Activated CD8-positive, alpha-beta memory T cell treated with anti-CD3 and anti-CD28 coated beads, Interleukin-2, amount 50 U/mL, for 24 hours (primary cell): ENCODE measurements around the gene ADARB2.

Experiments used
- DNase-seq: peaks from one replicate; pipeline ENCODE4 v3.0.0-alpha.2; 2020; ENCODE audit errors: extremely low read depth

ADARB2 gene

GRCh38 chr10:1527951-1528350, 209.4 kb downstream of the ADARB2 start:
- no peak for DNase-seq

GRCh38 chr10:1526436-1527055, 210.8 kb downstream of the ADARB2 start:
- DNase-seq: no peak

GRCh38 chr10:1525354-1526162, 211.8 kb downstream of the ADARB2 start:
- no peak for DNase-seq

DNA sequence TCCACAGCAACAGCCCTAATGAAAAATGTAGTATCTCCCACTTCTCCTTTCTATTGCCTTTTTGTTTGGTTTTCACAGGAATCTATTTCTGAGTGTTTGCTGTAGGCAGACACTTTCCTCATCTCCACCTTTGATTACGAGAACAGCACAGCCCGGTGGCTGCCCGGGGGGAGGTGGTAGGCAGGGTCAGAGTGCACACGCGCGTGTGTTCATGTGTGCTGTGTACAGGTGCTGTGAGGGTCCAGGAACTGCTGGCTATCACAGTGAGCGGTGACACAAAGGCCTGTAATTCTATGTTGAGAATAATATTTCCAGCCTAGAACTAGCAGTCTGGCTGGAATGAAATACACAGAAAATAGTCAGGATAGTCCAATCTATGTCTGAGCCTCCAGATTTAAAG, 212.8 kb downstream of the ADARB2 start:
- DNase-seq: no peak

DNA sequence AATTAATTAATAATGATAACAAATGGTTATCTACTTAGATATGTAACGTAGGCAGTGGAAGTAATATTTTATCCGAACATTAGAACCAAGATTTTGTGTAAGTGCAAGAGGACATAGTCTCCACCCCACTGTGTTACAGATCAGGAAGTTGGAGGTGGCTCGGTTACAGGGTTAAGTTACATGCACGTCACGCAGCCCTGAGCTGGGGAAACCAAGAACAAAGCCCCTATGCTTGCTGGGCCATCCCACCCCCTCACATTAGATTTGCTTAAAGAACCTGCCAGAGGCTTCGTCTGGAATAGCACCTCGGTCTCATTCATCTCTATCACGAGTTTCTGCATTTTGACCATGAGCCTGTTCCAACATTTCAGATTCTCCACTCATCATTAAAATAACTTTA, 214.1 kb downstream of the ADARB2 start:
- no peak for DNase-seq

- no peak for DNase-seq
These were observed 215.1 kb downstream of the ADARB2 start for GRCh38 chr10:1522237-1522636.

GRCh38 chr10:1521741-1522140, 215.6 kb downstream of the ADARB2 start:
- no peak for DNase-seq

GRCh38 chr10:1520909-1521565, 216.3 kb downstream of the ADARB2 start:
- no peak for DNase-seq

DNA sequence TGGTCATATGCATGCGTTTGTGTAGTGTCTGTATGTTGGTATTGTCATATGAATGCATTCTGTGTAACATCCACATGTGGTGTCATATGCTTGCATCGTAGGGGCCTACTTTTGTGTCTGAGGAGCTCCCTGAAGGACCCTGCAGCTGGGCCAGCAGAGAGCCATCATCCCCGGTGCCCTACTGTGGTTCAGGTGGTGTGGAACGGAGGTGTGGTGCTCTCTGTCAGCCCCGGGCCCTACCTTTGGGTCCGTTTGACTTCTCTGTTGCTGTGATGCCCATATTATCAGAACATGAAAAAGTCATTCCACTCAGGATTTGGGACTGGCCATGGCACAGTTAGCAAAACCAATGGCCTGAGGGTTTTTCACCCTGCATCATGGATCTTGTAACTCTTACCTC, 217.9 kb downstream of the ADARB2 start:
- DNase-seq: no peak

DNA sequence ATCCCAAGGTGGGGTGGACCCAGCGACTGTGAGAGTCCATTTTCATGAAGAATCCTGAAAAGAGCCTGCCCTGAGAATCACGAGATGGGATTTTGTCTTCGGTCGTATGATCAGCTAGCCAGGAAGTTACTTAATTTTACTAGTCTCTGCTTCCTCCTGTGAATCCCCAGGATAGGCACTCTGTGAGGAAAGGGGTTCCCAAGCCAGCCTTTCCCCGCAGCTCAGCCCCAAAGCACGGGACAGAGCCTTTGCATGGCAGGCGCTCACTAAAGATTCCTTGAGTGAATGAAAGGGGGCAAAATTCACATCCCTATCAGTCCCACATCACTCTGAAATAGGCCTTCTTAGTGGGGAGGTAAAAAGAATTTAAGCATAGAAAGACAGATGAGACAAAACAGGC, 219.6 kb downstream of the ADARB2 start:
- DNase-seq: no peak

DNA sequence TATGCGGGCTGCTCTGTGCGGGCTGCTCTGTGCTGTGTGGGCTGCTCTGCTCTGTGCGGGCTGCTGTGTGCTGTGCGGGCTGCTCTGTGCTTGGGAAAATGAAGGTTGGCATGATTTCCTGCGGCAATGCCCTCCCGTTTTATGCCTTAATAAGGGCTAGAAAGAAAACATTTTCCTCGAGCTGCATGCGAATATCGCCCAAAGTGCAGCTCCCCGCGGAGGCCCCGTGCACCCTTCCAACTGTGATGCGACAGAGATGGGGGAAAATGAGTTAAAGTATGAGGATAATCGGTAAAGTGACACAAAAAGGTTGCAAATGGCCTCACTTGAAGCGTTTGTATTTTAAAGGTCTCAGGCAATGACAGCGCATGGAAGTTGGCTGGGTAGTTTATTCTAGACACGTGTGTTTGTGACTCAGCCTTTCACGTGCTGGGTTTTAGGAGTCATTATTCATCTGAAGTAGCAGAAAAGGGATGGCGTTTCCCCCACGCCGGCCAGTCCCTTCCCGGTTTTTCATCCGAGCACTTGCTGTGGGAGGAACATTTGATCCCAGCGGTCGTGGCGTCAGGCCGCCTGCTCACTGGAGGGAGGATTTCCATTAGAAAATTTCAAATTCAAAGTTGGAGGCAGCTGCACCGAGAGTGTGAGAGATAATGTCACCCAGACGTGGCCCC, 220.7 kb downstream of the ADARB2 start:
- no peak for DNase-seq

DNA sequence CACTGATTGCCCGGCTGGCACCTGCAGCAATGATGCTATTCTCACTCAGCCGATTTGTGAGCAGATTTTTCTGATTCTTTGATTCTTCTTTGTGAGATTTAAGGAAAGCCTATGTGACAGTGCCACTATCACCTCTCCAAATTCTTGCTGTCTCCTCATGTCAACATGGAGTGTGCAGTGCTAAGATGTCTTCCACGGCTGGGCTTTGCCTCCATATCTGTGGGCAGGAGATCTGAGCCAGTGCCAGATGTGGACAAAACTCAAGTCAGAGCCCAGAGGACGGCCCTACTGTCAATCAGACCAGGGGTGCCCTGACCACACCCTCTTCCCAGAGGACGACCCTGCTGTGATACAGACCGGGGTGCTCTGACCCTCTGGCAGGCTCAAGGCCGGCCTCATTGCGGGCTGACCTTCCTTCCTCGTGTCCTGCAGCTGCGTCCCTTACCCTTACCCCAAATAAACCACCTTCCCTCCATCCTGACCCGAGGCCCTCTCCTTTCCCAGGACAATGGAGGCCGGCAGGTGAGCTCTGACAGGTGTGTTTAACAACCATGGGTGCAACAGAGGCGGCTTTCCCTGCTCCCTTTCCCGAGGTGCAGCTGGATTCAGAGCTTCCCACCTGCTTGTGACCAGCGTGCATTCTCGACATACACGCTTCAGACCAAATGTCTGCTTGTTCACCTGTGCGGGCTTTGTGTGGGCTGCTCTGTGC, 221.4 kb downstream of the ADARB2 start:
- DNase-seq: no peak

DNA sequence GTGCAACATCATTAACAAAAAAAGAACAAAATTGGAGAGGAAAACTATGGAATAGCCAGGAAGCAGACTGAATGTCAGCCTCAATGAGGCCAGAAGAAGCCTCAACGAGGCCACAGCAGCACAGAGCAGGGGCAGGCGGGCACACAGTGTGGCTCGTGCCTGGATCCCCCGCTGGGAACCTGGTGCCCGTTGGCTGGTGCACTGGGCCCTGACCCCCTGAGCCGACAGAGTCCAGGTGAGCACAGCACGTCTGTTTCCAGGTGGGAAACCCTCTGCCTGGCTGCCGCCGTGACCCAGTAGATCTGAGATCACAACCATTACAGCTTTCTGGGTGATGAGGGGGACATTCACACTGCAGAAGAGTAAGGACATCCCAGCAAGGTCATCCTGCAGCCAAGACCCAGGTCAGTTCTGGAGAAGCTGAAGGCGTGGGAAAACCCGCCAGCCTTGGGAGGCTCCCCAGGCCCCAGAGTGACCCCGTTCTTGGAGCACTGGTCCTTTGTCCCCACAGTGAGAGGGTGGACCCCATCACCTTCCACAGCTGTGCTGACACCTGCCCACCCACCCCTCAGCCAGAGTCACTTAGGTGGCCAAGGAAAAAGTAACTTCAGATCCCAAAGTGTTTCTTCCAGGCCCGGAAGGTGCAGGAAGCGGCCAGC, 222.1 kb downstream of the ADARB2 start:
- DNase-seq: no peak

DNA sequence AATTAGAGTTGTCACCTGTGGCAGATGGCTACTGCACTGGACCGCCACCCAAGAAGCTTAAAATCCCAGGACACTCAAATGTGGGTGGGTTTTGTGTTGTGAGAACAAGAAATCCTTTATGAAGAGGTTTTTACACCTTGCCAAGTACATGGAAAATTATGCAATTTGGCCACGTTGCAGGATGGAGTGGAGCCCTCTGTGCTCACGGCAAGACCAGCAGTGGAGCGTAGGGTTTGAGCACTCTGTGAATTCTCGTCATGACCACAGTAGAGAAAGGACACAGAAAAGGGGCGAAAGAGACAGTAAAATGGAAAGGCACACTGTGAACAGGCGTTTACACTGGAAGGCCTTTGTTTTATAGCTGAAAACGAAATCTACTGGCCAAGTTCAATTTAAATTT, 222.6 kb downstream of the ADARB2 start:
- DNase-seq: no peak

- DNase-seq: no peak
These were observed 224.1 kb downstream of the ADARB2 start for GRCh38 chr10:1513221-1513620.

- no peak for DNase-seq
These were observed 228.3 kb downstream of the ADARB2 start for GRCh38 chr10:1509011-1509530.

GRCh38 chr10:1508096-1508495, 229.2 kb downstream of the ADARB2 start:
- no peak for DNase-seq

DNA sequence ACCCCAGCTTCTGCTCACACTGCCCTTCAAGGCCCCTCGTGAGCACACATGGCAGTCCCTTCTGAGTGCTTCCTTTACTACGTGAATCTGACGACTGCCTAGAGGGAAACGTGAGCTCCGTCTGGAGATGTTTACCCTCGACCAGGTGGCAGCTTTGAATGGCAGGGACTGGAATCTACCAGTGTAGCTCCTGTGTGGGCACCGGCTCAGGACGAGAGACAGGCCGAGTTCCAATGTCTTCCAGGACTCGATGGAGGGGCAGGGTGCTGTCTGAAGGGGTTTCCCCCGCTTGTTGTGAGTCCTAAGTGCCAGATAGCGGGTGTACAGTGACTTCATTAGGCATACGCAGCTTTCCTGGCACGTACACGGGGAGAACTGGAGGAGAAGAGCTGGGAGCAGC, 229.9 kb downstream of the ADARB2 start:
- no peak for DNase-seq

DNA sequence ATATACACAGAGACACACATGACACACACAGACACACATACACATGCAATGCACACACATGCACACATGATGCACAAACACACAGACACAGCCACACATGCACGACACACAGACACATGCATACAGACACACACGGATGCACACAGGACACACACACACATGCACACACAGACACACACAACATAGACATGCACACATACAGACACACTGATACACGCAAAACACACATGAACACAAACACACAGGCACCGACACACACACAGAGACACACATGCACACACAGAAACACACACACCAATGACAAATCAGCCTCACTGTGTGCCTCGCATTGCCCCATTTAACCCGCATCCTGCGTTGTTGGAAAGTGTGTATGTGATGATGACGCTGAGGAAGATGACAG, 232.4 kb downstream of the ADARB2 start:
- DNase-seq: no peak

DNA sequence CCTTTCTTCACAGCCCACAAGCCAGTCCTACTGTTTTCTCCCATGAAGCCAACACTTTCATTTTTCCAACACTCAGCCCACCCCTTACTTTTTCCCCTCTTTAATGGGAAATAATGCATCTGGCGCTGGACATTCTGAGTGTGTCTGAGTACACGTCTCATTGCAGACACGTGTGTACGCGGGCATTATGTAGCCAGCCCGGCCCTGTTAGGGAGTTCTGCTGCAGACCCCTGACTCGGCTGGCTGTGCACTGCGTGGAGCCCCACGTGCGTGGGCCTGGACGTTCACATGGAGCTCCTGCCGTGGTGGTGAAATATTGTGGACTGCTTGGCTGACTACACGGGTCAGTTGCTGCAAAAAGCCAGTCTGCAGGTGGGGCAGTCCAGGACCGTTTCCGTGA, 233.0 kb downstream of the ADARB2 start:
- DNase-seq: no peak

GRCh38 chr10:1502451-1502850, 234.9 kb downstream of the ADARB2 start:
- DNase-seq: no peak
